Measurements from ENCODE around the gene POLR1A.
"Not testable (repeated sequence)": the region's sequence is repeated elsewhere in the genome, so short reads cannot be mapped to it uniquely, and the experiment has no call there.

The POLR1A gene

DNA sequence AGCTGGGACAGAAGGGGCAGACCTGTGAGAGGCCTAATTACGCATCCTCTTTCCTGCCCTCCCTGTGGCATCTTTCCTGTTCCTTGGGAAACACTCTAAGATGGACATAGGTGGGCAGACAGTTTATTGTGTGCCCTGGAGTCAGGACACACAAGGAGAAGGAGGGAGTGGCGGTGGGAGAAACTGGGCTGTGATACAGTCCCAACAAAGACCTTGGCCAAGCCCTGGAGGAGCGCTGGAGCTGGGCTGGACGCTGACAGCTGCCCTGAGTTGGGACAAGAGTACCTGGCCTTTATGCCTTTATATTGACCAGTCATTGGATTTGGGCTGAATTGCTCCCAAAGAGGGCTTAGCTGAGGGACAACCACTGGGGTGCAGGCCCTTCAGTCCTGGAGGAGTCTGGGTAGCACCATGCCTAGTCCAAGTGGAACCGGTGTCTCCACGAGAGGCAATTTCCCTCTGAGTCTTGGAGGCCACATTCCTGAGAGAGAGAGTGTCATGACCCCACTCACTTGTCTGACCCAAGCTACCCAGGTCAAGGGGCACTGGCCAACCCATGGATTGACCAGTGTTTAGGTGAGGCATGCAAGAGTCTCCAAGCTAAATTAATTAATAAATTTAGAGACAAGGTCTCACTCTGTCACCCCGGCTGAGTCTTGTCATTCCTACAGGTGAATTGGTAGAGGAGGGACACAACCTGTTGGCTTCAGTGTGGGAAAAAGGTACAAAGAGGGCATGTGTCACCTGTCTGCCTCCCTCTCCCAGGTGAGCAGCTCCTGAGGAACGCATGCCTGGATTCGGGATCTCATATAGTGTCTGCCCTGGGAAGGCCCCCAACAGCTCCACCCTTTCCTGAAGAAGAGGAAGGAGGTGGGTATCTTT lies 109.8 kb downstream of the POLR1A start:
- DNase-seq = no peak

DNA sequence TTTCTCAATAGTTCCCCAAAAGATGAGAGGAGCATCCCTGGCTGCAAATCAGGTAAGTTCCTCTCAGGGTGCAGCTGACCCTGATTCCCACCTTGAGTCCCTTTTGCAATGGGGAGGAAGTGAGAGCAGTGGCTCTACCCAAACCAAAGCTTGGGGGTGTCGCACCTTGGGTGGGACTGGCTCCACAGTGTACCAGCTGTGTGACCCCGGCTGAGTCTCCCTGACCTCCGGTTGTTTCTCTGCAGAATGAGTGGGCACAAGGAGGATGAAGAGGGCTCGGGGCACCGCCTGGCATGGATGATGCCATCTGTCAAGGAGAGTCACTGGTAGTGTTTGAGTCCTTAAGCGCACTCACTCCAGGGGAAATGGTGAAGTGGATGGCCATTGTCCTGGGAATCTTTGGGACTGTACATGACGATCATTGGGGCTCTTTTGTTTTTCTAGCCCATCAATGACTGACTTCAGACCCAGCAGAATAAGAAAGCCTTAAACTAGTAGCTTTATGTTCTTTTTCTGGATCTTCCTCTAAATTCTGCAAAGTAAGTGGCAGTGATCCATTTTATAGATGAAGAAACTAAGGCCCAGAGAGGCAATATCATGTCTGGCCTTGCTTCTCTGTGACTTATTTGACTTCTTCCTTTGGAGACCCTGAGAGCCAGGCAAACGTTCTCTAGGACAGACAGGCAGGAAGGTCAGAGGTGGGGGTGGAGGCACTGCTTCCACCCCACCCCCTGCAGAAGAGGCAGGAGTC lies 110.6 kb downstream of the POLR1A start:
- DNase-seq = no peak

DNA sequence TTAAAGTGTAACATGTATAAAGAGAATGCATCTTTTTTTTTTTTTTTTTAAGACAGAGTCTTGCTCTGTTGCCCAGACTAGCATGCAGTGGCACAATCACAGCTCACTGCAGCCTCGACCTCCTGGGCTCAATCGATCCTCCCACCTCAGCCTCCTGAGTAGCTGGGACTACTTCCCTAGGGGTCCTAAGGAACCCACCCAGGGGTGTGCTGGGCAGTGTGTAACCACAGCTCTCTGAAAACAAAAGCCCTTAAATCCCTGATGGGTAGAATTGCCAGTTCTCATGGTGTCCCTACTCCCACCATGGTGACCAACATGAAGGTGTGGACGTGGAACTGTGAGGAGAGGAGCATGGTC lies 111.3 kb downstream of the POLR1A start:
- no peak for DNase-seq

DNA sequence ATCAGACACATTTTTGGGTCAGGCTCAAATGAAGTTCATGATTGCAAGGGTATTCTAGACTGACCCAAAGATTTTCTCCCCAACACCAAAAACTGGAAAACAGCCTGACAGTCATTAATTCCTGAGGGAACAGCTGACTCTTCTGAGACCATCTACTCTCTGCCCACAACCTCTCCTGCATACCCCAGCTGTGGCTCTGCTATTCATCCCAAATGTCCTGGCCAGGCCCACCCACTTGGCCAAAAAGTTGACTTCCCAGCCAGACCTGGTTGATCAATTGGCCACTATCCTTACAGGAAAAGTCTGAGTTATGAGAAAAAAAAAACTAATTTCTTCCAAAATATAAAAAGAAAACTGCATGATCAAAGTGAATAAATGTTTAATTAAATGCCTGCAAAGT lies 113.1 kb downstream of the POLR1A start:
- DNase-seq = no peak

DNA sequence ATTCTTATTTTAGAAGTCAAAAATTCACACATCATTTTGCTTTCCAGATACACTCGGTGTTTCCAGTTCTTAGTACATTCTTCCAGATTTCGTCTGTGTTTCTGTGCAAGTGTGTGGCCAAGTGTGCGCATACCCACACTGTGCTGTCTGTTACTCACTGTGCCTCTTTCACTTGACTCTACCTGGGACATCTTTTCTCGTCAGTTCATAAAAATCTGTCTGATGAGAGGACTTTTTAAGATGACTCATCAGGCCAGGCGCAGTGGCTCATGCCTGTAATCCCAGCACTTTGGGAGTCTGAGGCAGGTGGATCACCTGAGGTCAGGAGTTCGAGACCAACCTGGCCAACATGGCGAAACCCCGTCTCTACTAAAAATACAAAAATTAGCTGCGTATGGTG lies 113.6 kb downstream of the POLR1A start:
- not testable (repeated sequence) for DNase-seq

DNA sequence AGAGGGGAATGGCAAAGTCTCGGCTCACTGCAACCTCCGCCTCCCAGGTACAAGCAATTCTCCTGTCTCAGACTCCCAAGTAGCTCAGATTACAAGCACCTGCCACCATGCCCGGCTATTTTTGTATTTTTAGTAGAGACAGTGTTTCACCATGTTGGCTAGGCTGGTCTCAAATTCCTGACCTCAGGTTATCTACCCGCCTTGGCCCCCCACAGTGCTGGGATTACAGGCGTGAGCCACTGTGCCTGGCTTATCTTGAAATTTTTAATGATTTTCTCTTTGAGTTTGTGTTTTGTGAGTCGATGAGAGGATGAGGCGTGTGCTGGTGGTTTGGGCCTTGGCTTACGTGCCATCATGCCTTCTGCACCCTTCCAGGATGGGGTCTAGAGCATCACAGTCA lies 115.6 kb downstream of the POLR1A start:
- DNase-seq = no peak

DNA sequence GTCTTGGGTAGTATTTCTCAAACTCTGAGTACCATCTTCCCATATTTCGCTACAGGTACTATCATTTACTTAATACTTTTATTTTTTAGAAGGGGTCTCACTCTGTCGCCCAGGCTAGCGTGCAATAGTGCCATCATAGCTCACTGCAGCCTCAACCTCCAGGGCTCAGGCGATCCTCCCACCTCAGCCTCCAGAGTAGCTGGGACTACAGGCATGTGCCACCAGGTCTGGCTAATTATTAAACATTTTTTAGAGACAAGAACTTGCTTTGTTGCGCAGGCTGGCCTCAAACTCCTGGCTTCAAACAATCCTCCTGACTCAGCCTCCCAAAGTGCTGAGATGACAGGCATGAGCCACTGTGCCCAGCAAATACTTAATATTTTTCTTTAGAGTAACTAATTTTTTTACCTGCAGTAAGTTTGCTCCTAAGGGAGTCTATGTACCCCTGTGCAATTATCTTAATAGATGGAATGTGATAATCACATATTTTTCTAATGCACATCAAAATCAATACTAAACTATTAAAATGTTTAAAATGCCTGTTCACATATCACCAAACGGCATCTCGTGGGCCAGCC lies 116.3 kb downstream of the POLR1A start:
- no peak for DNase-seq

DNA sequence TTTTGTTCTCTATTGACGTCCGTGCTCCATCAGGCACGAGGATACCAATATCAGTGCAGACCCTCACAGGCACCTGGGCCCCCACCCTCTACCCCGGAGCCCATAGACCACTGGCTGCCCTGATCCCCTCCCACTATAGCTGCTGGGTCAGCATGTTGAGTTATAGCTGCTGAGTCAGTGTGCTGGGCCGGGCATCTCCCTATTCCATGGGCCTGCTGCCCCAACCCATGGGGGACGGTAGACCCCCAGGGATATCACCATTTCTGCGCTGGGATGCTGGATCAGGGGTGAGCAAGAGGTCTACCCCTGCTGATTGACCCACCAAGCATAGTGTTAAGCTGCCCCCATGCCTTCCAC lies 116.8 kb downstream of the POLR1A start:
- no peak for DNase-seq

DNA sequence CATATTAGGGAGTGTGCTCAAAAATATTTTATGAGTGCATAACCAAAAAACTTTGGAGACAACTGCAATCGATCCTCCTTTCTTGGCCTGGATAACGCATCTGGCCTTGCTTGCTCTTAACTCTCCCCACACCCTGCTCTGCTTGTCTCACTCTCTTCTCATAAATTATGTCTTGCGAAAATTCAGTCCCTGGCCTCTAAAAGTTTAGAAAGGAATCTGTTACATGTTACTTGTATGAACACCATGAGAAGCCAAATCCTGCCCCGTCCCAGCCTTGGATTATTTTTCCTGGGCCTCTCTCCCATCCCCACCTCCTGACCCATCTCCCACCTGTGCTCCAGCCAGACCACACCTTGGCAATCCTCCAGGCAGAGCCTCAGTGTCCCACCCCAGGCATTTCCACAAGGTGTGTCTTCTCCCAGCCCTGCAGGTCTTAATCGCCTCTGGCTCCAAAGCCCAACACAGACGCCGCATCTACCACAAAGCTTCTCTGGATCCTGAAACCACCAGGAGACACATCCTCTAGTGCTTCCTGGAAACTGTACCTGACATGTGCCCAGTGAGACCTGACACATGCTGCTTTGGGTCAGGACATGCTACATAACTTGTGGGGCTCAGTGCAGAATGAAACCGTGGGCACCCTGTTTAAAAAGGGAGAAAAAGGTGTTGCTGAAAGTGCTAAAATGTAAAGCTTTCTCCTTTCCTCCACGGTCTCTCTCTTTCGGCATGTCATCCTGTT lies 117.3 kb downstream of the POLR1A start:
- DNase-seq = no peak

DNA sequence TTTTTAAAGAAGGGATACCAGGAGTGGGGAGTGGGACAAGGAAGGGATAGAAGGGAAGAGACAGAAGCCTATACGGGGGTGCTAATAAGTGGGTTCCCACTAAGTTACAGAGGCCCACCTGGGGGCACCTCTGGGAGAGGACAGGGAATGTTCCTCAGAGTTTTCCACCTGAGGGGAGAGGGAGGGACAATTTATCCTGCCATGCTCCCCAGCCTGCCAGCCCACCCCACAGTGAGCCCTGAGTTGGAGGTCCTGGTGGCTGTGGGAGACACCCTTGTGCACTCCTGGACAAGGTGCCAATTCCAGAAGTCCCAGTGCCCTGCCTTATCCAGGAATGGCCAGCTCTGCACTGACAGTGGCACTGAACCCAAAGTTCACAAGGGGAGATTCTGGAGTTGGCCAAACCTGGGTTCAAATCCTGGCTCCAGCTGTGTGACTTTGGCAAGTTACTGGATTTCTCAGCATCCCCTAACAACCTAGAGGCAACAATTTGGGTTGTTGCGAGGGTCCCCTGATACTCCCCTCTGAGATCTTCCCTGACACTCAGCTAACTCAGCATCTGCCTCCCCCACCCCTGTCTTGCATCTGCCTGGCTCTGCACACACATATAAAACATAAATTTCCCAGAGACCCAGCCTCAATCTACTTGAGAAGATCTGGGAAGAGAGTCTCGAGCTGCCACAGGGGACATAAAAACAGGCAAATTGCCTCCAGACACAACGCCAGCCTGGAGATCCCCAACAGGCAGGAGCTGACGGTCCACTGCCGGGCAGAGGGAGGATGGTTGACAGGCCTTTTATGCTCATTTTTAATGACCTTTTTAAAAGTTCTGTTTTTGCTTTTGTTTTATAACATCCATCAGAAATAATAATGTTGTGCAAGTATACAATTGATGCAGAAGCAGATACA lies 118.2 kb downstream of the POLR1A start:
- DNase-seq = peak; percentile 7

DNA sequence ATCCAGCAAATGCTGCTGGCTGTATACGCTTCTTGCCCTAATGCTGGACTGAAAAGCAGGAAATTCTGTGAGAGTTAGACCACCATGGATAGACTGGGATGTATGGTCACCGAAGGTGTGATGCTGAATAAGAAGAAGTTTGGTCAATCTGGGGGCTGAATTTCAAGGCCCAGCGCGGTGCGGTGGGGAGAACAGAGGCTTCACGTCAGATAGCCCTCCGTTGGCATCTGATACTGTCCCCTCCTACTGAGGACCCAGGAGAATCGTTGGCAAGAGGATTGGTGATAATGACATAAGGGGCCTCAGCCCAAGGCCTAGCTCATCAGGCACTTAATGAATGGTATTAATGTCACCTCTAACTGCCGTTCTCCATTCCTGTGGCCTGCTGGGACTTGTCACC lies 119.6 kb downstream of the POLR1A start:
- DNase-seq = no peak

DNA sequence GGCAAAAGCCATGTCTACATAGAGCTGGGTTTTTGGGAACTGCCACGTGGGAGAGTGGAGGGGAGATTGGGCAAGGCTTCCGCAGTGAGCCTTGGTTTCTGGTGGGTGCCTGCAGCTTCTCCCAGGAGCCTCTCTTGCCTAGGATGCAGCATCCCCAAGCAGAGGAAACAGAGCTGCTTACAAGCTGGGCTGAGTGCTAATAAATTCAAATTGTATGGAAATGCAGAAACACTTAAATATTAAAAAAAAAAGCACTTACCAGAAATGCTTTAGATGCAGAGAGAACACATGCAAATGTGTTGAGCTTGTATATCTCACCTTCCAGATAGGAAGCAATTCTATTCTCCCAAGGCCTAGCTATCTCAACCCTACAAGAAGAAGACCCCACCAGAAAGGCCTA lies 120.9 kb downstream of the POLR1A start:
- no peak for DNase-seq

DNA sequence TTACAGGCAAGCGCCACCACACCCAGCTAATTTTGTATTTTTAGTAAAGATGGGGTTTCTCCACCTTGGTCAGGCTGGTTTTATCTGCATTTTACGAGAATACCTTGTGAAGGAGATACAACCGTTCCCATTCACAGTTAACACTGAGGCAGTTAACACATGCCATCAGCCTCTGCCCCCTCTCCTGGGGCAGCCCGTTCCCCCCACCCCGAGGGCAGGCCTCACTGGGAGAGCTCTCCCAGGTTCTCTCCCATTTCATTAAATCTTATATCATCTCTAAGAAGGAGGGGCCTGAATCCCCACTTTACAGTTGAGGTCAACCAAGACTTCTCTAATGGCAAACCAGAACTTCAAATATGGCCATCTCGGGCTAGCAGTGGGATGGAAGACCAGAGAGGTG lies 121.9 kb downstream of the POLR1A start:
- no peak for DNase-seq

DNA sequence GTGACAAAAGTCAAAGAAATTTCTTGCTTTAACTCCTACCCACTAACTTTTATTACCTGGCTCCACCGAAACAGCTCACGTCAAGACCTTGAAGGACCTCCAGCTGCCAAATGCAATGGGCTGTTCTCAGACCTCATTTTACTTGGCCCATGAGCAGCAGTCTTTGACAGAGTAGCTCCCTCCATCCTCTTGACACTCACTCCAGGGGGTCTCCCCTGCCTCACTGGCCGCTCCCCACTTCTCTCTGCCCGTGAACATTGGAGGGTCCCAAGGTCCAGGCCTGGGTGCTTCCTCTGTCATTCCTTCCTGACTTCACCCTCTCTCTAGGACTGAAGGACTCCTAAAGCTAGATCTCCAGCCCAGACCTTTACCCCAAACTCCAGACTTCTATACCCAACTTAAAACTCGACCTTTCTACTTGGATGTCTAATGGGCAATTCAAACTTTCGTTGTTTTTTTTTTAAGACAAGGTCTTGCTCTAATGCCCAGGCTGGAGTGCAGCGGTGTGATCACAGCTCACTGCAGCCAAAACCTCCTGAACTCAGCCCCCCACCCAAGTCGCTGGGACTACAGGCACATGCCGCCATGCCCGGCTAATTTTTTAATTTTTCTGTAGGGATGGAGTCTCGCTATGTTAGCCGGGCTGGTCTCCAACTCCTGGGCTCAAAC lies 124.0 kb downstream of the POLR1A start:
- no peak for DNase-seq

DNA sequence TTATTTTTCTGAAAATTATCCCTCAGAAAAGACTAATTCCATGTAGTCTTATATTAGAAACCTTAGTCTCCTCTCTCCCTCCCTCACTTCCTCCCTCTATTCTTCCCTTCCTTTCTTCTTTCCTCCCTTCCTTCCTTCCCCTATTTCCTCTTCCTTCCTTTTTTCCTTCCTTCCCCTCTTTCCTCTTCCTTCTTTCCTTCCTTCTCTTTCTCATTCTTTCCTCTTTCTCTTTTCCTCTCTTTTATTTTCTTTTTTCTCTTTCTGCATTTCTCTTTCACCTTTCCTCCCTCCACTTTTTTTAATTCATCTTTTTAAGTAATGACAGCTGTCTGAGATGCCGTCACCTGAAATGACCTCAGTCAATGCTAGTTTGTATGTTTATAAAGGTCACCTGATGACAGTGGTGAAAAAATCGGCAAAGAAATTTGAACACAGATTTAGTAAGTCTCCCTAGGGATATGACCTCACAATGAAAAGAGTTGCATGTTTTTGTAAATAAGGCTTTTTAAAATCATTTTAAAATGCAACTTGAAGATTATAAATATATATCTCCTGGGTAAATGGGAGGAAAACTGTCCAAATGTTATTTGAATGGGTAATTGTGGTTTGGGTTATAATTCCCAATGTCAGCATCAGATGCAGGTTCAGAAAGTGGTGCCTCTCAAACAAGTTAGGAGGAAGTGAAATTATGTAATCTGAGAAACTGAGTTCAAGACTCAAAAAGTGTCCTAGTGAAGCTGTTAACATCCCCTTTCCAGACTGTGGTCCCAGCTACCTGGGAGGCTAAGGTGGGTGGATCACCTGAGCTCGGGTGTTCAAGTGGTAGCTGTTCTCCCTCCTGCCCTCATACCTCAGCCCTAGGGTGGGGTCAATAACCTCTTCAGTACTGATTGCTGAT lies 126.6 kb downstream of the POLR1A start:
- no peak for DNase-seq

DNA sequence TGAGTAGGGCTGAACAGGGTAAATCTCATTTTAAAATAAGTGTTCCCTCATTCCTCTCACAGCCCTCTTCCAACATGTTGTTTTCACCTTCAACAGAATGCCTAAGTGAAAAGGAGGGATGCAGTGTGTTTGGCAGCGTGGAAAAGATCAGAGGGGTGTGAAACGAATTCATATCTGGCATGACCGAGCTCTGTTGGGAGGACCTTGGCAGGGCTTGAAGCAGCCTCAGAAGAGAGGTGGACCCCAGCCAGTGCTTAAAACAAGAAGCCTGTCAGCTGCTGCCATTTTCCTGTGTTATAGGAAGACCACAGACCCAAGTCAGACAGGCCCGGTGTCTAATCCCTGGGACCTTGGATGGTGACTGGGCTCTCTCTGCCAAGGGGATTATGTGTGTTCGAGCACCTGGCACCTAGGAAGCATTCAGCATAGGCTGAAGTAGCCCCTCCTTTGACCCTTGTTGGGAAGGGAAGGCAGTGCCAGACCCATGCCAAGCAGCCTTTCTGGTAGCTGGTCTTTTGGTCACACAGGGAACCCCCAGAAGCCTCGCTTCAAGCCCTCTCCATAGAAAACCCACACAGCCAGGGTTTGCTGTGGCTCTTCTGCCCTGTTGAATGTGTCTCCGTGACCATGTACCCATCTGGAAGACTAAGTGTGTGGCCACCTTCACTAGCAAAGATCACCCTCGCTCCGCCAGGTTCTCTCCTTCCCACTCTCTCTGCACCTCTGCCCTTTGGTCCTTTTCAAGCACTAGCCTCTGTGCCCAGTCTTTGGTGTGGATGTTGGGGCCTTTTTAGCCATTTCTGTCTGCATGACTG lies 129.4 kb downstream of the POLR1A start:
- no peak for DNase-seq

DNA sequence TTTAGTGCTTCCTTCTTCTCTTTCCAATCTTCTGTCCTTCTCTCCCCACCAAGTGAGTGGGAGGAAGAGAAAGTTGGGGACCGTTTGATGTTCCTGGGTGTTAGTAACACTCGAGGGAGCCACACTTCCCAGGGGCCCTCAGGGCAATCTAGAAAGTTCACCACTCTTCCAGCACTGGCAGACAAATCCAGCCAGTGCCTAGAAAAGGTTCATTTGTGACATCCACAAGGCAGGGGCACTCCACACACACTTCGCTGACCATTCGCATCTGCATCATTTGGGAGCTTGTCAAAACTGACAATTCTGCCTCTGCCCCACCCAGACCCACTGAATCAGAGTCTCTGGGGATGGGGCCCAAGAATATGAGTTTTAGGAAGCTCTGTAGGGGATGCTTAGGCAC lies 130.1 kb downstream of the POLR1A start:
- DNase-seq = no peak

DNA sequence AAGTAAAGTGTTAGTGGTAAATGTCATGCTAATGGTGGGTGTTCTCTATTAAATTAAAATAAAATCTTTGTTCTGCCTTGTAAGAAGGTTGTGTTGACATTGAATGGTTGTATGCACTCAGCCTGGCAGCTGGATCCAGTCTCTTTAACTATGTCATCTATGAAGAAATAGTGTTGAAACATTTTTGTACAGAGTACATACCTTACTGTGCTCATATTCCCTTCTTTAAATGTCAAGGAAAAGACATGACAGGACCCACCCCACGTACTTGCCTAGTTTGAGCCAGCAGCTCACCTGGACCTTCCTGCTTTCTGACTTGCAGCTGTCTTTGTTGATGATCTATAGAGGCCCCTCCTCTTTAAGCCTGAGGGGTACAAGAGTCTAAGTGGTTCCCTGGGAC lies 131.3 kb downstream of the POLR1A start:
- DNase-seq = no peak

DNA sequence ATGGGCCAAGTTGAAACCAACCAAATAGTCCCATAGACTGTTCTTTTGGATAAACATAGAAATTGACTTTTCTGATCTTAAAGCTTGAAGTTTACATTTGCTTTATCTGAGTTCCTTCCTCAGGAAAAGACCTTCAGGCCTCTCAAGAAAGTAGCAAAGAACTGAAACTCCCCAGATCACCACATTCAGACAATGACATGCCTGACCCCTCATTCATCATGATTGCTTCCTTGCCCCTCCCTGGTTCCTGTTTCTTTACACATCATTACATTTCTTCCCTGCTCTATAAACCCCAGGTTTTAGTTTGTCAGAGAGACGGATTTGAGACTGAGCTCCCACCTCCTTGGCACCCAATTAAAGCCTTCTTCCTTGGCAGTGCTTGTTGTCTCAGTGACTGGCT lies 133.3 kb downstream of the POLR1A start:
- DNase-seq = no peak

DNA sequence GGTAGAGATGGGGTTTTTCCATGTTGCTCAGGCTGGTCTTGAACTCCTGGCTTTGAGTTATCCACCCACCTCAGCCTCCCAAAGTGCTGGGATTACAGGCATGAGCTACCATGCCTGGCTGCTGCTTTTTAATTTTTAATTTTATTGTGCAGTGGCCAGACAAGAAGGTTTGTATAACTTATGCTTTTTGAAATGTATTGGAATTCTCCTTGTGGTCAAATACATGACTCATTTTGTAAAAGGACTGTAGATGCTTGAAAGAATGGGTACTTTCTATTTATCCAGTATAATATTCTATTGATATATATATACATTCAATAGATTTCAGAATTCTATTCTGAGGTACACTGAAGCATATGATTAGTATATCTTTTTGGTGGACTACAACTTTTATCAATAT lies 134.3 kb downstream of the POLR1A start:
- no peak for DNase-seq

Data from eye (tissue), 1 donor.